K562 (cell line): ENCODE results near the gene C1QTNF12. TPM values are rescaled to one million over a fixed set of nuclear protein-coding genes. Genes with fewer than 3 reads are reported as not detected.

ENCODE experiments used
- CBFB ChIP-seq: sonication (generic); formaldehyde crosslinking; IDR thresholded peaks from 2 replicates; pipeline ENCODE4 v1.4.0; 2020; ENCODE audit warnings: mild to moderate bottlenecking, missing genetic modification reagents
- DPF2 ChIP-seq: fragments of 450-650 bp; IDR thresholded peaks from 2 replicates; pipeline ENCODE4 v1.6.1; 2016
- EHMT2 ChIP-seq: fragments of 450-650 bp; IDR thresholded peaks from 2 replicates; pipeline ENCODE4 v1.6.1; 2018; ENCODE audit warnings: antibody characterized with exemption
- EZH2 ChIP-seq: IDR thresholded peaks from 2 replicates; pipeline ENCODE4 v1.6.1; 2012; ENCODE audit warnings: low read depth, mild to moderate bottlenecking, inconsistent platforms, low read length, borderline replicate concordance
- HNRNPH1 ChIP-seq: fragments of 200-400 bp; formaldehyde crosslinking; optimal IDR thresholded peaks from 2 replicates; pipeline ENCODE3; 2017; ENCODE audit warnings: low read depth, mild to moderate bottlenecking, low read length, moderate library complexity
- MAFK ChIP-seq: IDR thresholded peaks from 2 replicates; pipeline ENCODE4 v1.6.1; 2011; ENCODE audit warnings: low read length, improper control_type of control experiment
- NCOA1 ChIP-seq: fragments of 450-650 bp; IDR thresholded peaks from 2 replicates; pipeline ENCODE4 v1.6.1; 2016; ENCODE audit warnings: low read depth
- NFE2L1 ChIP-seq: fragments of 450-650 bp; IDR thresholded peaks from 2 replicates; pipeline ENCODE4 v1.6.1; 2016; ENCODE audit warnings: missing genetic modification characterization, low read depth, mild to moderate bottlenecking, missing compliant biosample characterization, moderate library complexity, borderline replicate concordance
- PHF20 ChIP-seq: fragments of 450-650 bp; IDR thresholded peaks from 2 replicates; pipeline ENCODE4 v1.6.1; 2018; ENCODE audit not compliant: partially characterized antibody
- RUNX1 ChIP-seq: sonication (generic); IDR thresholded peaks from 2 replicates; pipeline ENCODE4 v1.6.1; 2016; ENCODE audit warnings: antibody characterized with exemption, low read depth
- SP1 ChIP-seq: sonication (generic); formaldehyde crosslinking; IDR thresholded peaks from 2 replicates; pipeline ENCODE4 v1.8.1; 2022; ENCODE audit warnings: mild to moderate bottlenecking, missing genetic modification reagents
- SP2 ChIP-seq: IDR thresholded peaks from 2 replicates; pipeline ENCODE4 v1.6.1; 2011; ENCODE audit warnings: mild to moderate bottlenecking, low read depth, low read length, moderate library complexity; ENCODE audit not compliant: poor library complexity, severe bottlenecking; ENCODE audit errors: extremely low read depth
- ZNF224 ChIP-seq: sonication (generic); formaldehyde crosslinking; IDR thresholded peaks from 2 replicates; pipeline ENCODE4 v1.8.0; 2022; ENCODE audit warnings: mild to moderate bottlenecking, missing genetic modification reagents
- ZNF253 ChIP-seq: fragments of 250-450 bp; sonication (Bioruptor Pico); conservative IDR thresholded peaks from 2 replicates; pipeline ENCODE4 v1.6.1; 2021; ENCODE audit warnings: mild to moderate bottlenecking
- ZNF324 ChIP-seq: fragments of 250-450 bp; sonication (Bioruptor Pico); IDR thresholded peaks from 2 replicates; pipeline ENCODE4 v1.4.0; 2020; ENCODE audit warnings: mild to moderate bottlenecking
- polyA plus RNA-seq, 8 experiments: library from polyadenylated mRNA; depleted of rRNA in 4 of 8; stranded (reverse) in 5 of 8; unstranded in 3 of 8; fragments of >200 nt; fragmentation: Nextera tagmentation in 2 of 8; fragmentation: Illumina TruSeq in 1 of 8; extraction: Ambion mirVana in 2 of 8; extraction: Trizol in 1 of 8; gene quantifications; 2 replicates each; pipeline versions ENCODE4 v1.2.1 to v1.2.3, GENCODE V29; 2011 to 2014; ENCODE audit warnings: inconsistent platforms in 1 of 8, missing spikeins in 1 of 8
- total RNA-seq, 7 experiments: library from RNA; depleted of rRNA in 6 of 7; stranded (reverse); fragments of >200 nt in 6 of 7; fragmentation: Illumina TruSeq in 2 of 7; extraction: Trizol in 2 of 7; gene quantifications; 2 replicates each; pipeline versions ENCODE4 v1.2.1 to v1.2.3, GENCODE V29; 2011 to 2021; ENCODE audit warnings: low replicate concordance in 1 of 7
- TF ChIP-seq, protein P1 (sequence below): fragments of 200-800 bp; sonication (Bioruptor generic); IDR thresholded peaks from 2 replicates; pipeline ENCODE4 v1.6.1; 2016; ENCODE audit warnings: missing genetic modification characterization, missing compliant biosample characterization
- TF ChIP-seq, protein P2 (sequence below): sonication (generic); formaldehyde crosslinking; IDR thresholded peaks from 2 replicates; pipeline ENCODE4 v1.8.0; 2023; ENCODE audit warnings: mild to moderate bottlenecking, missing genetic modification reagents
- TF ChIP-seq, protein P3 (sequence below): IDR thresholded peaks from 2 replicates; pipeline ENCODE4 v1.6.1; 2011; ENCODE audit warnings: borderline replicate concordance, low read depth, mild to moderate bottlenecking, moderate library complexity, low read length; ENCODE audit not compliant: insufficient read depth, poor library complexity, severe bottlenecking

Gene C1QTNF12
- total and polyA plus RNA-seq, 9 of the 15 experiments (the other 6 are each of a cell fraction or from before 2014, with no cell fraction given), result 0.11 to 4.3 (median 0.93) TPM; not detected in 3

DNA sequence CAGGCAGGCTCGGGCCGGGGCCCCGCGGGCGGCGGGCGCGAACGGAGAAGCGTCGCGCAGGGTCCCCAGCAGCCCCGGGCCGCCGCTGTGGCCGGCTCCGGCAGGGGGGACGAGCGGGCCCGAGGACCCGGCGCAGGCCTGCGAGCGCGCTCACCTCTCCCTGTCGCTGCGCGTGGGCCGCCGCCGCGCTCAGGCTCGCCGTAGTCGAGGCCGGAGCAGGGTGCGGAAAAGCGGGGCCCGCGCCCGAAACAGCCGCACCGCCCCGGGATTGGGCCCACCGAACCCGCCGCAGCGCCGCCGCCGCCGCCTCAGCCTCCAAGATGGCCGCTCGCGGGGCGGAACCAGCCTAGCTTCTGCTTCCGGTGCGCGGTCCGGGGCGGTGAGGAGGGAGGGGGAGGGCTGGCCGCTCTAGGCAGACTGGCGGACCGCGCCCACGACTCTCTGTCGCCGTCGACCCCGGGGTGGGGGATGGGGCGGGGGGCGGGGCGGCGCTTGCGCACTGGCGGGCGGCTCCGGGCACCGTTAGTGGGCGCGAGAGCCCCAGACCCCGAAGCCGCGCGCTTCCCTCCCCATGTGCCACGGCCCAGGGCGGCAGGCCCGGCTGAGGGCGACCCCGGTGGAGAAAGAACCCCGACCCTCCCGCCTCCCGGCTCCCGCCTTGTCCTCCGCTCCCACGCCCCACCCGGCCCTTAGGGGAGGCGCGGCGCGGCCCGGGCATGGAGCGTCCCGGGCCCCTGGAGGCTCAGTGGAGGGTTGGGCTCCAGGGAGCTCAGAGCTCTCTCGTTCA, 27.2 kb upstream of the C1QTNF12 start, which contains the start of gene UBE2J2 (continued):
- TF ChIP-seq, protein P1, sequence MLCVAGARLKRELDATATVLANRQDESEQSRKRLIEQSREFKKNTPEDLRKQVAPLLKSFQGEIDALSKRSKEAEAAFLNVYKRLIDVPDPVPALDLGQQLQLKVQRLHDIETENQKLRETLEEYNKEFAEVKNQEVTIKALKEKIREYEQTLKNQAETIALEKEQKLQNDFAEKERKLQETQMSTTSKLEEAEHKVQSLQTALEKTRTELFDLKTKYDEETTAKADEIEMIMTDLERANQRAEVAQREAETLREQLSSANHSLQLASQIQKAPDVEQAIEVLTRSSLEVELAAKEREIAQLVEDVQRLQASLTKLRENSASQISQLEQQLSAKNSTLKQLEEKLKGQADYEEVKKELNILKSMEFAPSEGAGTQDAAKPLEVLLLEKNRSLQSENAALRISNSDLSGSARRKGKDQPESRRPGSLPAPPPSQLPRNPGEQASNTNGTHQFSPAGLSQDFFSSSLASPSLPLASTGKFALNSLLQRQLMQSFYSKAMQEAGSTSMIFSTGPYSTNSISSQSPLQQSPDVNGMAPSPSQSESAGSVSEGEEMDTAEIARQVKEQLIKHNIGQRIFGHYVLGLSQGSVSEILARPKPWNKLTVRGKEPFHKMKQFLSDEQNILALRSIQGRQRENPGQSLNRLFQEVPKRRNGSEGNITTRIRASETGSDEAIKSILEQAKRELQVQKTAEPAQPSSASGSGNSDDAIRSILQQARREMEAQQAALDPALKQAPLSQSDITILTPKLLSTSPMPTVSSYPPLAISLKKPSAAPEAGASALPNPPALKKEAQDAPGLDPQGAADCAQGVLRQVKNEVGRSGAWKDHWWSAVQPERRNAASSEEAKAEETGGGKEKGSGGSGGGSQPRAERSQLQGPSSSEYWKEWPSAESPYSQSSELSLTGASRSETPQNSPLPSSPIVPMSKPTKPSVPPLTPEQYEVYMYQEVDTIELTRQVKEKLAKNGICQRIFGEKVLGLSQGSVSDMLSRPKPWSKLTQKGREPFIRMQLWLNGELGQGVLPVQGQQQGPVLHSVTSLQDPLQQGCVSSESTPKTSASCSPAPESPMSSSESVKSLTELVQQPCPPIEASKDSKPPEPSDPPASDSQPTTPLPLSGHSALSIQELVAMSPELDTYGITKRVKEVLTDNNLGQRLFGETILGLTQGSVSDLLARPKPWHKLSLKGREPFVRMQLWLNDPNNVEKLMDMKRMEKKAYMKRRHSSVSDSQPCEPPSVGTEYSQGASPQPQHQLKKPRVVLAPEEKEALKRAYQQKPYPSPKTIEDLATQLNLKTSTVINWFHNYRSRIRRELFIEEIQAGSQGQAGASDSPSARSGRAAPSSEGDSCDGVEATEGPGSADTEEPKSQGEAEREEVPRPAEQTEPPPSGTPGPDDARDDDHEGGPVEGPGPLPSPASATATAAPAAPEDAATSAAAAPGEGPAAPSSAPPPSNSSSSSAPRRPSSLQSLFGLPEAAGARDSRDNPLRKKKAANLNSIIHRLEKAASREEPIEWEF (CRISPR knock-in tag), result no peak
- TF ChIP-seq EZH2, result no peak
- TF ChIP-seq RUNX1, result no peak
- TF ChIP-seq NCOA1, result no peak
- peak; percentile 62 for TF ChIP-seq PHF20
- no peak for TF ChIP-seq ZNF224 (CRISPR knock-in tag)
- TF ChIP-seq NFE2L1, result no peak
- peak; percentile 60 for TF ChIP-seq SP1 (CRISPR knock-in tag)
- TF ChIP-seq HNRNPH1, result no peak
- TF ChIP-seq EHMT2, result no peak
- TF ChIP-seq ZNF253 (CRISPR knock-in tag), result no peak
- TF ChIP-seq, protein P2, sequence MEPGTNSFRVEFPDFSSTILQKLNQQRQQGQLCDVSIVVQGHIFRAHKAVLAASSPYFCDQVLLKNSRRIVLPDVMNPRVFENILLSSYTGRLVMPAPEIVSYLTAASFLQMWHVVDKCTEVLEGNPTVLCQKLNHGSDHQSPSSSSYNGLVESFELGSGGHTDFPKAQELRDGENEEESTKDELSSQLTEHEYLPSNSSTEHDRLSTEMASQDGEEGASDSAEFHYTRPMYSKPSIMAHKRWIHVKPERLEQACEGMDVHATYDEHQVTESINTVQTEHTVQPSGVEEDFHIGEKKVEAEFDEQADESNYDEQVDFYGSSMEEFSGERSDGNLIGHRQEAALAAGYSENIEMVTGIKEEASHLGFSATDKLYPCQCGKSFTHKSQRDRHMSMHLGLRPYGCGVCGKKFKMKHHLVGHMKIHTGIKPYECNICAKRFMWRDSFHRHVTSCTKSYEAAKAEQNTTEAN, result no peak
- no peak for TF ChIP-seq CBFB (CRISPR knock-in tag)
- TF ChIP-seq SP2, result peak; percentile 97
- TF ChIP-seq ZNF324 (CRISPR knock-in tag), result no peak
- TF ChIP-seq MAFK, result no peak
- TF ChIP-seq, protein P3, sequence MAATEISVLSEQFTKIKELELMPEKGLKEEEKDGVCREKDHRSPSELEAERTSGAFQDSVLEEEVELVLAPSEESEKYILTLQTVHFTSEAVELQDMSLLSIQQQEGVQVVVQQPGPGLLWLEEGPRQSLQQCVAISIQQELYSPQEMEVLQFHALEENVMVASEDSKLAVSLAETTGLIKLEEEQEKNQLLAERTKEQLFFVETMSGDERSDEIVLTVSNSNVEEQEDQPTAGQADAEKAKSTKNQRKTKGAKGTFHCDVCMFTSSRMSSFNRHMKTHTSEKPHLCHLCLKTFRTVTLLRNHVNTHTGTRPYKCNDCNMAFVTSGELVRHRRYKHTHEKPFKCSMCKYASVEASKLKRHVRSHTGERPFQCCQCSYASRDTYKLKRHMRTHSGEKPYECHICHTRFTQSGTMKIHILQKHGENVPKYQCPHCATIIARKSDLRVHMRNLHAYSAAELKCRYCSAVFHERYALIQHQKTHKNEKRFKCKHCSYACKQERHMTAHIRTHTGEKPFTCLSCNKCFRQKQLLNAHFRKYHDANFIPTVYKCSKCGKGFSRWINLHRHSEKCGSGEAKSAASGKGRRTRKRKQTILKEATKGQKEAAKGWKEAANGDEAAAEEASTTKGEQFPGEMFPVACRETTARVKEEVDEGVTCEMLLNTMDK, result no peak
- no peak for TF ChIP-seq DPF2
